Loucy (cell line): ENCODE data around the gene HES5.

Experiments
- H2AFZ ChIP-seq: fragments of 200-600 bp; sonication (generic); 2 replicates; pipeline ENCODE4 v1.6.0; 2016; ENCODE audit warnings: antibody characterized with exemption, mild to moderate bottlenecking, low read length, moderate library complexity
- H3F3A ChIP-seq: fragments of 200-600 bp; 2 replicates; pipeline ENCODE4 v1.6.0; 2016; ENCODE audit warnings: antibody characterized with exemption, low read depth, mild to moderate bottlenecking
- H3K27me3 ChIP-seq: fragments of 200-600 bp; sonication (generic); 2 replicates; pipeline ENCODE4 v1.6.1; 2014; ENCODE audit warnings: low read length, mild to moderate bottlenecking; ENCODE audit not compliant: insufficient read depth, poor library complexity, severe bottlenecking
- H3K36me3 ChIP-seq: fragments of 200-600 bp; sonication (generic); 2 replicates; pipeline ENCODE4 v1.6.1; 2016; ENCODE audit warnings: low read length; ENCODE audit not compliant: insufficient read depth
- H3K4me1 ChIP-seq: fragments of 200-600 bp; sonication (generic); 2 replicates; pipeline ENCODE4 v1.5.1; 2014; ENCODE audit warnings: low read length, mild to moderate bottlenecking; ENCODE audit not compliant: insufficient read depth, poor library complexity, severe bottlenecking
- H3K4me2 ChIP-seq: fragments of 200-600 bp; sonication (generic); 2 replicates; pipeline ENCODE4 v1.6.0; 2014; ENCODE audit warnings: antibody characterized with exemption, low read length, low read depth, mild to moderate bottlenecking; ENCODE audit not compliant: poor library complexity, severe bottlenecking
- H3K4me3 ChIP-seq: fragments of 200-600 bp; sonication (generic); 2 replicates; pipeline ENCODE4 v1.5.1; 2014; ENCODE audit warnings: low read length, mild to moderate bottlenecking, mixed read lengths; ENCODE audit not compliant: poor library complexity, severe bottlenecking
- H3K79me2 ChIP-seq: fragments of 200-600 bp; sonication (generic); 2 replicates; pipeline ENCODE4 v1.6.1; 2014; ENCODE audit warnings: low read length; ENCODE audit not compliant: insufficient read depth
- H3K9ac ChIP-seq: fragments of 200-600 bp; sonication (generic); 2 replicates; pipeline ENCODE4 v1.6.0; 2014; ENCODE audit warnings: mild to moderate bottlenecking, low read depth, low read length, moderate library complexity; ENCODE audit not compliant: poor library complexity, severe bottlenecking
- H3K9me2 ChIP-seq: fragments of 200-600 bp; sonication (generic); replicated peaks from 2 replicates; pipeline ENCODE4 v1.6.1; 2016; ENCODE audit warnings: low read depth, low read length, mixed read lengths
- H3K9me3 ChIP-seq: fragments of 200-600 bp; sonication (generic); 2 replicates; pipeline ENCODE4 v1.6.1; 2014; ENCODE audit warnings: mild to moderate bottlenecking, antibody characterized with exemption, low read length, low read depth; ENCODE audit not compliant: insufficient read depth
- H4K20me1 ChIP-seq: fragments of 200-600 bp; sonication (generic); 2 replicates; pipeline ENCODE4 v1.6.0; 2014; ENCODE audit warnings: antibody characterized with exemption, low read length, mild to moderate bottlenecking; ENCODE audit not compliant: insufficient read depth, poor library complexity, severe bottlenecking
- EZH2phosphoT487 ChIP-seq: fragments of 200-600 bp; IDR thresholded peaks from 2 replicates; pipeline ENCODE4 v1.6.1; 2018; ENCODE audit warnings: antibody characterized with exemption, mild to moderate bottlenecking, moderate library complexity, borderline replicate concordance
- TF ChIP-seq, protein P1 (sequence below): fragments of 200-600 bp; sonication (generic); conservative IDR thresholded peaks from 2 replicates; pipeline ENCODE4 v1.5.1; 2014; ENCODE audit warnings: mild to moderate bottlenecking, antibody characterized with exemption, low read length

Gene HES5

DNA sequence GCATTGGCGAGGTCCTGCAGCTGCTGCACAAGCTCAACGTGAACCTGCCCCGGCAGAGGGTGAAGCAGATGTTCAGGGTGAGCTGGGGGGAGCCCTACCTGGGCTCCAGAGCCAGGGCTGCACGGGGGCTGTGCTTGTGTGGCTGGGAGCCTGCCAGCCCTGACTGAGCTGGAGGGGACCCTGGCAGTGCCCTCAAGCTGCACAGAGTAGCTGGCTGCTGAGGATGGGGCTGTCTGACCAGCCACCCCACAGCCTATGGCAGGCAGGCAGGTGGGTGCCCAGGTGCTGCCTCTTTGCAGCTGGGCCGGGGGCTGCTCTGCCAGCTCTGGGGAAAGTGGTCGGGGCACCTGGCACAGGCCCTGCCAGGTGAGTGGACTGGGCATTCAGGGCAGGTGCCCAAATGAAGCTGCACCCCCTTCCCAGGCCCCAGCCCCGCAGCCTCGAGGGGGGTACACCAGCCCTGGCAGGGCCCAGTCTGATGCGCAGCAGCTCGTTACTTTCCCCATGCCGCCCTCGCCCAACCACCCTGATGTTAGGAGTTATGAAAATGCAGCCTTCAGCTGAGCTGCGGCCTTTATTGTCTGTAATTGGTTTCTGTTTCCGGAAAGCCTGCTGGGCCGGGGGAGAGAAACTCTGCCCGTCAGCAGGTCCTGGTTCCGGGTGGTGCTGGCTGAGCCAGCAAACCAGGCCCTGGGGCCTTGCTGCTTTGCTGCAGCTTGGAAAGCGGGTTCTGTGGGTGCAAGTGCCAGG is 49.7 kb downstream of the HES5 start:
- Histone ChIP-seq H3K27me3 (no peaks in the 10 kb centered on the region), H3K36me3 (no peaks in the 10 kb centered on the region), H3K9me3 (no peaks in the 10 kb centered on the region), H3F3A (no peaks in the 10 kb centered on the region), H3K4me3 (no peak overlapping the region), H3K4me1 (no peaks in the 10 kb centered on the region), H3K4me2 (no peak overlapping the region), H3K9ac (no peak overlapping the region), H2AFZ (no peak overlapping the region), H4K20me1 (no peaks in the 10 kb centered on the region), H3K79me2 (no peaks in the 10 kb centered on the region), H3K9me2 (no peaks in the 10 kb centered on the region)
- no peak for TF ChIP-seq EZH2phosphoT487
- TF ChIP-seq, protein P1, sequence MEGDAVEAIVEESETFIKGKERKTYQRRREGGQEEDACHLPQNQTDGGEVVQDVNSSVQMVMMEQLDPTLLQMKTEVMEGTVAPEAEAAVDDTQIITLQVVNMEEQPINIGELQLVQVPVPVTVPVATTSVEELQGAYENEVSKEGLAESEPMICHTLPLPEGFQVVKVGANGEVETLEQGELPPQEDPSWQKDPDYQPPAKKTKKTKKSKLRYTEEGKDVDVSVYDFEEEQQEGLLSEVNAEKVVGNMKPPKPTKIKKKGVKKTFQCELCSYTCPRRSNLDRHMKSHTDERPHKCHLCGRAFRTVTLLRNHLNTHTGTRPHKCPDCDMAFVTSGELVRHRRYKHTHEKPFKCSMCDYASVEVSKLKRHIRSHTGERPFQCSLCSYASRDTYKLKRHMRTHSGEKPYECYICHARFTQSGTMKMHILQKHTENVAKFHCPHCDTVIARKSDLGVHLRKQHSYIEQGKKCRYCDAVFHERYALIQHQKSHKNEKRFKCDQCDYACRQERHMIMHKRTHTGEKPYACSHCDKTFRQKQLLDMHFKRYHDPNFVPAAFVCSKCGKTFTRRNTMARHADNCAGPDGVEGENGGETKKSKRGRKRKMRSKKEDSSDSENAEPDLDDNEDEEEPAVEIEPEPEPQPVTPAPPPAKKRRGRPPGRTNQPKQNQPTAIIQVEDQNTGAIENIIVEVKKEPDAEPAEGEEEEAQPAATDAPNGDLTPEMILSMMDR, result no peak

DNA sequence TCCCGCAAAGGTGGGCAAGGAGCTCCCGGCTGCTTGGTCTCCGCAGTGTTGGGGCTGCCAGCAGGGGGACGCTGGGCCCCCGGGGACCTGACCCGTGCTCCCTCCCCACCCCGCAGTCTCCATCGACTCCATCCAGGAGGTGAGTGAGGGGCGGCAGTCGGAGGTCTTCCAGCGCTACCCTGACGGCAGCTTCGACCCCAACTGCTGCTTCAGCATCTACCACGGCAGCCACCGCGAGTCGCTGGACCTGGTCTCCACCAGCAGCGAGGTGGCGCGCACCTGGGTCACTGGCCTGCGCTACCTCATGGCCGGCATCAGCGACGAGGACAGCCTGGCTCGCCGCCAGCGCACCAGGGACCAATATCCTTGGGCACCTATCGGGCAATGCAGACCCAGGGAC is 50.4 kb downstream of the HES5 start:
- no peaks in the 10 kb centered on the region for H3K9me2 ChIP-seq
- no peaks in the 10 kb centered on the region for H3F3A ChIP-seq
- H3K4me3 ChIP-seq, result no peak overlapping the region
- H3K4me2 ChIP-seq, result no peak overlapping the region
- TF ChIP-seq EZH2phosphoT487, result no peak
- TF ChIP-seq, protein P1, result no peak
- H3K27me3 ChIP-seq, result no peaks in the 10 kb centered on the region
- H3K9me3 ChIP-seq, result no peaks in the 10 kb centered on the region
- no peaks in the 10 kb centered on the region for H3K79me2 ChIP-seq
- H3K4me1 ChIP-seq, result no peaks in the 10 kb centered on the region
- H2AFZ ChIP-seq, result no peak overlapping the region
- no peak overlapping the region for H3K9ac ChIP-seq
- no peaks in the 10 kb centered on the region for H3K36me3 ChIP-seq
- H4K20me1 ChIP-seq, result no peaks in the 10 kb centered on the region

DNA sequence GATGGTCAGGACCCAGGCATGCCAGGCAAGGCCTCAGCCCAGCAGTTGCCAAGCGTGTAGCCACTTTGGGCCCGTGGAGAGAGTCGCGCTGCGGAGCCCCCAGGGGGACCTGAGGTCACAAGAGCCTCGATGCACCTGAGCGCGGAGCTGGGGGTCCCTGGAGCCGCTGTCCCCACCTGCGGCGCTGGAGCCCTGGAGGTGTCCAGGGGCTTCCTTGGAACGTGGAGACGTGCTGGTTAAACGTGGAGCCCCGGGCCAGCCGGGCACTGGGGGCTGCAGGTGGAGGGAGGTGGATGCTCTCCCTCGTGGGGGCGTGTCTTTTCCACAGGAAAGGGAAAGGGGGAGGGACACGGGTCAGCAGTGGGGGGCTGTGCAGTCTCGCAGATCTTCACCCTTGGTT is 50.9 kb downstream of the HES5 start:
- Histone ChIP-seq H3K9me3 (no peaks in the 10 kb centered on the region), H4K20me1 (no peaks in the 10 kb centered on the region), H3K4me2 (no peak overlapping the region), H3K9me2 (no peaks in the 10 kb centered on the region), H3K36me3 (no peaks in the 10 kb centered on the region), H2AFZ (no peak overlapping the region), H3K27me3 (no peaks in the 10 kb centered on the region), H3K9ac (no peak overlapping the region), H3K4me3 (no peak overlapping the region), H3F3A (no peaks in the 10 kb centered on the region), H3K79me2 (no peaks in the 10 kb centered on the region), H3K4me1 (no peaks in the 10 kb centered on the region)
- TF ChIP-seq, protein P1, result no peak
- TF ChIP-seq EZH2phosphoT487, result no peak
